ENCODE results near the gene OSBPL1A.

DNA sequence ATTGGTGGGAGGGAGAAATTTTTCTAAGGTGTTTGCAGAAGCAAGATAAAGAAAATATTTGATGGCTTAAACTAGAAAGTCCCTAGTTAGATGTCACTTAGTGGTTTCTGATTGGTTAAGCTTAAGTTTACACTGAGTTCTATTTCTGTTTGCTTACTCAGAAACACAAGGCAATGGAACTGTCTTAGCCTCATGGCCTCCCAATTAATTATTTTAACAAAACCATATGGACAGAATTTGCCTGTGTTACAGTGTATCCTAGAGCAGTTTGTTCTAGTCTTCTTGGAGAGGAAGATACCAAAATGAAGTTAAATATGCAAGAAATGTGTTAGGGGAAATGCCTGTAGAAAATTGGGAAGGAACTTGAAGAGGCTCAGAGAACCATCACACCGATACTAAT lies 24.2 kb upstream of the OSBPL1A start:
- TF ChIP-seq, protein P1, sequence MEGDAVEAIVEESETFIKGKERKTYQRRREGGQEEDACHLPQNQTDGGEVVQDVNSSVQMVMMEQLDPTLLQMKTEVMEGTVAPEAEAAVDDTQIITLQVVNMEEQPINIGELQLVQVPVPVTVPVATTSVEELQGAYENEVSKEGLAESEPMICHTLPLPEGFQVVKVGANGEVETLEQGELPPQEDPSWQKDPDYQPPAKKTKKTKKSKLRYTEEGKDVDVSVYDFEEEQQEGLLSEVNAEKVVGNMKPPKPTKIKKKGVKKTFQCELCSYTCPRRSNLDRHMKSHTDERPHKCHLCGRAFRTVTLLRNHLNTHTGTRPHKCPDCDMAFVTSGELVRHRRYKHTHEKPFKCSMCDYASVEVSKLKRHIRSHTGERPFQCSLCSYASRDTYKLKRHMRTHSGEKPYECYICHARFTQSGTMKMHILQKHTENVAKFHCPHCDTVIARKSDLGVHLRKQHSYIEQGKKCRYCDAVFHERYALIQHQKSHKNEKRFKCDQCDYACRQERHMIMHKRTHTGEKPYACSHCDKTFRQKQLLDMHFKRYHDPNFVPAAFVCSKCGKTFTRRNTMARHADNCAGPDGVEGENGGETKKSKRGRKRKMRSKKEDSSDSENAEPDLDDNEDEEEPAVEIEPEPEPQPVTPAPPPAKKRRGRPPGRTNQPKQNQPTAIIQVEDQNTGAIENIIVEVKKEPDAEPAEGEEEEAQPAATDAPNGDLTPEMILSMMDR (IDR thresholded peaks at IDR 0.05), result no peak
- no peak for TF ChIP-seq POLR2A (IDR thresholded peaks at IDR 0.05)

Measured in Peyer's patch (tissue), 4 donors.